SK-N-SH (cell line): ENCODE data around the gene ASTN2. TPM values are rescaled to one million over a fixed set of nuclear protein-coding genes. Genes with fewer than 3 reads are reported as not detected.

Source experiments
- CTCF ChIA-PET: fragments of 300-600, 350-600 bp; formaldehyde crosslinking; extraction: SDS; loops from one replicate; lab custom pipeline; 2021; lab: Yijun Ruan, JAX
- POLR2A ChIA-PET: fragments of 350-600 bp; sonication (Branson Sonifier 250); formaldehyde crosslinking; extraction: SDS; loops from one replicate; lab custom pipeline; 2020; ENCODE audit warnings: antibody characterized with exemption, inconsistent platforms; lab: Yijun Ruan, JAX
- DNase-seq: peaks from one replicate; pipeline ENCODE4 v3.0.0; 2012
- H2AFZ ChIP-seq: fragments of 200-600 bp; sonication (generic); 2 replicates; pipeline ENCODE4 v1.8.1; 2016; ENCODE audit warnings: antibody characterized with exemption, mild to moderate bottlenecking, low read depth
- H3F3A ChIP-seq: fragments of 200-600 bp; sonication (generic); replicated peaks from 2 replicates; pipeline ENCODE3; 2016; ENCODE audit warnings: antibody characterized with exemption, mild to moderate bottlenecking; ENCODE audit not compliant: insufficient read depth
- H3K27ac ChIP-seq, 2 experiments: fragments of 200-500 bp in 1 of 2; fragments of 200-600 bp in 1 of 2; sonication (Bioruptor generic) in 1 of 2; sonication (generic), shearing (Covaris generic) in 1 of 2; 2 replicates each; pipeline versions ENCODE4 v1.5.1 to v1.6.1; 2014 to 2016; ENCODE audit warnings: low read depth in 2 of 2, inconsistent platforms in 1 of 2, low read length in 1 of 2, mild to moderate bottlenecking in 1 of 2, mixed read lengths in 1 of 2
- H3K27me3 ChIP-seq: fragments of 200-600 bp; sonication (generic), shearing (Covaris generic); 2 replicates; pipeline ENCODE4 v1.6.1; 2016; ENCODE audit warnings: mixed run types; ENCODE audit not compliant: insufficient read depth
- H3K36me3 ChIP-seq, 2 experiments: fragments of 200-500 bp in 1 of 2; fragments of 200-600 bp in 1 of 2; sonication (Bioruptor generic) in 1 of 2; sonication (generic) in 1 of 2; replicated peaks in 1 of 2; 2 replicates each; pipeline versions ENCODE3 to v1.5.1; 2014 to 2016; ENCODE audit warnings: low read length in 1 of 2, mild to moderate bottlenecking in 1 of 2; ENCODE audit not compliant: insufficient read depth in 2 of 2, control insufficient read depth in 1 of 2
- H3K4me1 ChIP-seq, 2 experiments: fragments of 200-500 bp in 1 of 2; fragments of 200-600 bp in 1 of 2; sonication (Bioruptor generic) in 1 of 2; sonication (generic), shearing (Covaris generic) in 1 of 2; 2 replicates each; pipeline versions ENCODE4 v1.5.1 to v1.6.1; 2014 to 2016; ENCODE audit warnings: low read depth in 1 of 2, low read length in 1 of 2, mixed run types in 1 of 2; ENCODE audit not compliant: insufficient read depth in 2 of 2, control insufficient read depth in 1 of 2
- H3K4me2 ChIP-seq: fragments of 200-600 bp; sonication (generic), shearing (Covaris generic); 2 replicates; pipeline ENCODE4 v1.6.1; 2017; ENCODE audit warnings: mixed run types
- H3K4me3 ChIP-seq, 2 experiments: fragments of 200-500 bp in 1 of 2; fragments of 200-600 bp in 1 of 2; sonication (Bioruptor generic) in 1 of 2; sonication (generic), shearing (Covaris generic) in 1 of 2; 2 replicates each; pipeline versions ENCODE4 v1.5.1 to v1.8.1; 2014 to 2016; ENCODE audit warnings: low read depth in 2 of 2, inconsistent platforms in 1 of 2, low read length in 1 of 2, mild to moderate bottlenecking in 1 of 2, mixed read lengths in 1 of 2, moderate library complexity in 1 of 2
- H3K79me2 ChIP-seq: fragments of 200-600 bp; sonication (generic); 2 replicates; pipeline ENCODE4 v1.8.1; 2017; ENCODE audit warnings: mild to moderate bottlenecking; ENCODE audit not compliant: insufficient read depth
- H3K9ac ChIP-seq: fragments of 200-600 bp; sonication (generic); 2 replicates; pipeline ENCODE4 v1.6.1; 2017; ENCODE audit warnings: mixed run types
- H3K9me2 ChIP-seq: fragments of 200-600 bp; sonication (generic); 2 replicates; pipeline ENCODE4 v1.6.1; 2017; ENCODE audit warnings: mixed run types
- H3K9me3 ChIP-seq: fragments of 200-600 bp; sonication (generic); 2 replicates; pipeline ENCODE4 v1.6.1; 2017; ENCODE audit warnings: mixed run types, mild to moderate bottlenecking, moderate library complexity
- H4K20me1 ChIP-seq: fragments of 200-600 bp; sonication (generic); 2 replicates; pipeline ENCODE4 v1.6.1; 2017; ENCODE audit warnings: mild to moderate bottlenecking, mixed run types; ENCODE audit not compliant: insufficient read depth
- CTCF ChIP-seq: fragments of 200-600 bp; sonication (generic); IDR thresholded peaks from 2 replicates; pipeline ENCODE4 v1.6.1; 2017; ENCODE audit warnings: antibody characterized with exemption, mild to moderate bottlenecking, moderate library complexity
- ELF1 ChIP-seq: IDR thresholded peaks from 2 replicates; pipeline ENCODE4 v1.4.0; 2012
- EP300 ChIP-seq, 2 experiments: IDR thresholded peaks; 2 replicates each; pipeline versions ENCODE4 v1.4.0 to v1.6.1; 2012; ENCODE audit warnings: borderline replicate concordance in 1 of 2, low read depth in 1 of 2, low read length in 1 of 2
- EZH2phosphoT487 ChIP-seq: fragments of 200-600 bp; sonication (generic); IDR thresholded peaks from 2 replicates; pipeline ENCODE4 v1.6.1; 2017; ENCODE audit warnings: low read depth, mixed run types, mild to moderate bottlenecking, antibody characterized with exemption, moderate library complexity, borderline replicate concordance
- FOXJ3 ChIP-seq: sonication (generic); formaldehyde crosslinking; IDR thresholded peaks from 2 replicates; pipeline ENCODE4 v1.5.1; 2020; ENCODE audit warnings: mild to moderate bottlenecking, missing genetic modification reagents
- FOXM1 ChIP-seq: IDR thresholded peaks from 2 replicates; pipeline ENCODE4 v1.4.0; 2012; ENCODE audit warnings: low read depth, mild to moderate bottlenecking
- GATA2 ChIP-seq: sonication (generic); formaldehyde crosslinking; IDR thresholded peaks from 2 replicates; pipeline ENCODE4 v1.5.0; 2020; ENCODE audit warnings: mild to moderate bottlenecking, missing genetic modification reagents
- IRF3 ChIP-seq: fragments of 150-350 bp; IDR thresholded peaks from 2 replicates; pipeline ENCODE4 v1.6.1; 2016; ENCODE audit warnings: mild to moderate bottlenecking, low read depth, low read length
- MAX ChIP-seq: IDR thresholded peaks from 2 replicates; pipeline ENCODE4 v1.4.0; 2012; ENCODE audit warnings: low read depth
- NRF1 ChIP-seq: IDR thresholded peaks from 2 replicates; pipeline ENCODE4 v1.6.1; 2012; ENCODE audit warnings: low read depth, mild to moderate bottlenecking, low read length
- PBX3 ChIP-seq: IDR thresholded peaks from 2 replicates; pipeline ENCODE4; 2012
- RCOR1 ChIP-seq: fragments of 150-350 bp; IDR thresholded peaks from 2 replicates; pipeline ENCODE4 v1.6.1; 2017; ENCODE audit warnings: antibody characterized with exemption, low read length
- REST ChIP-seq: IDR thresholded peaks from 2 replicates; pipeline ENCODE4 v1.6.1; 2012; ENCODE audit warnings: mild to moderate bottlenecking, low read depth, low read length, moderate library complexity
- RFX5 ChIP-seq: IDR thresholded peaks from 2 replicates; pipeline ENCODE4 v1.6.1; 2012; ENCODE audit warnings: mild to moderate bottlenecking, improper control_type of control experiment, low read length
- SMC3 ChIP-seq: IDR thresholded peaks from 2 replicates; pipeline ENCODE4 v1.6.1; 2012; ENCODE audit warnings: low read depth, low read length, improper control_type of control experiment
- TAF1 ChIP-seq: IDR thresholded peaks from 2 replicates; pipeline ENCODE4 v1.6.1; 2012; ENCODE audit warnings: low read depth, mild to moderate bottlenecking, low read length, moderate library complexity, borderline replicate concordance
- USF1 ChIP-seq: IDR thresholded peaks from 2 replicates; pipeline ENCODE4 v1.4.0; 2012; ENCODE audit warnings: low read depth, borderline replicate concordance
- ZBTB33 ChIP-seq: IDR thresholded peaks from 2 replicates; pipeline ENCODE4 v1.4.0; 2012; ENCODE audit warnings: low read depth, borderline replicate concordance
- WGBS: methylation state at CpG from one replicate; pipeline ENCODE4 v1.1.6; 2017; ENCODE audit warnings: low lambda C conversion rate; 5-methylcytosine and 5-hydroxymethylcytosine counted together
- polyA plus RNA-seq, 3 experiments: library from polyadenylated mRNA; depleted of rRNA; stranded (reverse); fragments of >200 nt; gene quantifications; 2 replicates each; pipeline ENCODE4 v1.2.3, GENCODE V29; 2012

ASTN2 gene
- polyA plus RNA-seq, 1 of the 3 experiments (the other 2 are of a cell fraction) = 6.6 TPM

GRCh38 chr9:116476935-116477381, 937.9 kb downstream of the ASTN2 start:
- Histone ChIP-seq H3F3A (no peaks in the 10 kb centered on the region), H3K4me2 (no peak overlapping the region), H3K27ac (no peak overlapping the region), H3K4me3 (no peak overlapping the region), H3K79me2 (no peaks in the 10 kb centered on the region), H4K20me1 (no peaks in the 10 kb centered on the region), H3K4me1 (no peaks in the 10 kb centered on the region; a peak in 1 of 4 replicates), H3K9me2 (no peaks in the 10 kb centered on the region), H3K9me3 (no peaks in the 10 kb centered on the region), H3K9ac (no peak overlapping the region), H3K36me3 (no peaks in the 10 kb centered on the region), H2AFZ (no peak overlapping the region), H3K27me3 (no peaks in the 10 kb centered on the region)
- no peak for DNase-seq
- CTCF ChIA-PET = interaction anchor here (1.0 kb wide), 1 partner anchor 95 kb away, joined by 3 read pairs; no protein-coding TSS in a partner anchor
- WGBS = 83% methylated on average over 7 of the region's 10 CpGs
- TF ChIP-seq PBX3 = no peak
- TF ChIP-seq MAX = no peak
- TF ChIP-seq SMC3 = no peak
- TF ChIP-seq ZBTB33 = no peak
- TF ChIP-seq FOXJ3 = no peak
- no peak for TF ChIP-seq EP300 (IDR thresholded peaks at IDR 0.05; ENCODE audit: borderline replicate concordance in 1 of 2, low read depth in 1 of 2, low read length in 1 of 2)
- no peak for TF ChIP-seq EZH2phosphoT487
- TF ChIP-seq RFX5 = no peak
- no peak for TF ChIP-seq NRF1
- no peak for TF ChIP-seq RCOR1
- TF ChIP-seq REST = no peak
- no peak for TF ChIP-seq CTCF
- no peak for TF ChIP-seq ELF1
- no peak for TF ChIP-seq FOXM1
- no peak for TF ChIP-seq GATA2 (CRISPR knock-in tag)
- TF ChIP-seq TAF1 = no peak
- TF ChIP-seq USF1 = no peak
- TF ChIP-seq IRF3 = no peak
- POLR2A ChIA-PET = interaction anchor here (0.6 kb wide), 1 partner anchor 10 kb away, joined by 3 read pairs; no protein-coding TSS in a partner anchor
